CD4-positive, alpha-beta T cell (primary cell): Measurements from ENCODE around the gene INPP5B. TPM values are rescaled to one million over a fixed set of nuclear protein-coding genes. Genes with fewer than 3 reads are reported as not detected.
"Not testable (repeated sequence)": the region's sequence is repeated elsewhere in the genome, so short reads cannot be mapped to it uniquely, and the experiment has no call there.

Experiments
- ATAC-seq: fragments of 200-7000 bp; cut with Tn5 transposase; one replicate; pipeline ENCODE4 v1.10.0; 2022; ENCODE audit warnings: mild to moderate bottlenecking; ENCODE audit not compliant: poor library complexity
- CTCF ChIA-PET: fragments of 350-600 bp; sonication (Branson Sonifier 250); formaldehyde crosslinking; loops from one replicate; lab custom pipeline; 2021; ENCODE audit warnings: antibody characterized with exemption, inconsistent platforms; lab: Charles Lee
- POLR2A ChIA-PET: fragments of 350-600 bp; sonication (Branson Sonifier 250); formaldehyde crosslinking; loops from one replicate; lab custom pipeline; 2021; ENCODE audit warnings: antibody characterized with exemption, inconsistent platforms; lab: Charles Lee
- DNase-seq, 14 experiments: peaks; one replicate each; pipeline ENCODE4 v3.0.0-alpha.2; 2013 to 2020; ENCODE audit warnings: mixed read lengths in 2 of 14
- H3K27ac ChIP-seq, 2 donors: one replicate each; pipeline versions ENCODE4 v1.5.1 to v1.7.0; 2013; ENCODE audit warnings: low read length in 2 of 2, low read depth in 1 of 2, mild to moderate bottlenecking in 1 of 2
- H3K27me3 ChIP-seq, 2 experiments: 1 replicate in 1 of 2; 2 replicates in 1 of 2; pipeline versions ENCODE4 v1.6.1 to v1.7.0; 2013; ENCODE audit warnings: low read length in 2 of 2, control low read depth in 1 of 2, mild to moderate bottlenecking in 1 of 2, moderate library complexity in 1 of 2; ENCODE audit not compliant: insufficient read depth in 2 of 2, control insufficient read depth in 1 of 2
- H3K36me3 ChIP-seq: one replicate; pipeline ENCODE4 v1.6.1; 2013; ENCODE audit warnings: low read length, control low read depth; ENCODE audit not compliant: insufficient read depth
- H3K4me1 ChIP-seq: one replicate; pipeline ENCODE4 v1.6.1; 2013; ENCODE audit warnings: low read length, control low read depth; ENCODE audit not compliant: insufficient read depth
- H3K4me3 ChIP-seq: one replicate; pipeline ENCODE4 v1.5.1; 2013; ENCODE audit warnings: mild to moderate bottlenecking, low read length, moderate library complexity
- H3K9me3 ChIP-seq, 2 experiments: 1 replicate in 1 of 2; 2 replicates in 1 of 2; pipeline versions ENCODE4 v1.6.1 to v1.7.0; 2013; ENCODE audit warnings: low read length in 2 of 2, mild to moderate bottlenecking in 2 of 2, control low read depth in 1 of 2, moderate library complexity in 1 of 2; ENCODE audit not compliant: control insufficient read depth in 1 of 2, insufficient read depth in 1 of 2
- H3K27ac Mint-ChIP-seq: one replicate; pipeline ENCODE4 v1.8.0; 2020; ENCODE audit warnings: mixed read lengths
- H3K27me3 Mint-ChIP-seq: one replicate; pipeline ENCODE4 v1.8.0; 2021; ENCODE audit warnings: mixed read lengths
- H3K36me3 Mint-ChIP-seq: one replicate; pipeline ENCODE4 v1.8.0; 2021; ENCODE audit warnings: low read depth, mixed read lengths
- H3K4me1 Mint-ChIP-seq: one replicate; pipeline ENCODE4 v1.8.0; 2021; ENCODE audit warnings: low read depth, mixed read lengths
- H3K4me3 Mint-ChIP-seq: one replicate; pipeline ENCODE4 v1.8.0; 2020; ENCODE audit warnings: mild to moderate bottlenecking, mixed read lengths
- H3K9me3 Mint-ChIP-seq: one replicate; pipeline ENCODE4 v1.8.0; 2020; ENCODE audit warnings: mixed read lengths
- CTCF ChIP-seq: fragments of 200-600 bp; IDR thresholded peaks from one replicate; pipeline ENCODE4 v1.8.0; 2022; ENCODE audit warnings: antibody characterized with exemption, mild to moderate bottlenecking
- intact Hi-C, 2 experiments: fragments of 100-400 bp; cut with DNase I in 1 of 2; cut with micrococcal nuclease in 1 of 2; formaldehyde crosslinking; loops; one replicate each; pipeline versions ENCODE4 v1.15.1 to v1.9.0; 2023 to 2025; cut with DNase I, micrococcal nuclease
- total RNA-seq, 174 experiments: library from RNA in 2 of 174; stranded (reverse) in 2 of 174; gene quantifications; one replicate each; pipeline ENCODE4 v1.2.3 and lab custom pipeline; 2021 to 2026

Gene INPP5B
- total RNA-seq, 2 experiments from 2014 or later, result 11.7 to 12.7 TPM

DNA sequence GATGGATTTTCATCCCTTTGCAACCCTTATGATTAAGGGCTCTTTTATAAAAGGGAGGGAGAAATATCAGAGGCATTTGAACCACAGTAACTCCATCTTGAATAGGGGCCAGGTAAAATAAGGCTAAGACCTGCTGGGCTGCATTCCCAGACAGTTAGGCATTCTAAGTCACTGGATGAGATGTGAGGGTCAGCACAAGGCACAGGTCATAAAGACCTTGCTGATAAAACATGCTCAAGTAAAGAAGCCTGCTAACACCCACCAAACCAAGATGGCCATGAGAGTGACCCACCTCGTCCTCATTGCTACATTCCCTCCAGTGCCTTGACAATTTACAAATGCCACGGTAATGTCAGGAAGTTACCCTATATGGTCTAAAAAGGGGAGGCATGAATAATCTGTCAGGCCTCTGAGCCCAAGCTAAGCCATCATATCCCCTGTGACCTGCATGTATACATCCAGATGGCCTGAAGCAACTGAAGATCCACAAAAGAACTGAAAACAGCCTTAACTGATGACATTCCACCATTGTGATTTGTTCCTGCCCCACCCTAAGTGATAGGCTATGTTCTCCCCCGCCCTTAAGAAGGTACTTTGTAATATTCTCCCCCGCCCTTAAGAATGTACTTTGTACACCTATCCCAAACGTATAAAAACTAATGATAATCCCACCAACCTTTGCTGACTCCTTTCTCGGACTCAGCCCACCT lies 39.3 kb downstream of the INPP5B start:
- H3K4me3 ChIP-seq, intact Hi-C loops, H3K27me3 Mint-ChIP-seq, H3K27ac ChIP-seq, CTCF ChIA-PET, DNase-seq, H3K27ac Mint-ChIP-seq, H3K27me3 ChIP-seq, H3K4me1 Mint-ChIP-seq, H3K9me3 Mint-ChIP-seq, H3K36me3 ChIP-seq, H3K4me1 ChIP-seq, ATAC-seq, H3K4me3 Mint-ChIP-seq, H3K36me3 Mint-ChIP-seq, POLR2A ChIA-PET: not testable (repeated sequence)
- H3K9me3 ChIP-seq, result peaks cover 9 to 15% of the 10 kb centered on the region in 2 experiments

DNA sequence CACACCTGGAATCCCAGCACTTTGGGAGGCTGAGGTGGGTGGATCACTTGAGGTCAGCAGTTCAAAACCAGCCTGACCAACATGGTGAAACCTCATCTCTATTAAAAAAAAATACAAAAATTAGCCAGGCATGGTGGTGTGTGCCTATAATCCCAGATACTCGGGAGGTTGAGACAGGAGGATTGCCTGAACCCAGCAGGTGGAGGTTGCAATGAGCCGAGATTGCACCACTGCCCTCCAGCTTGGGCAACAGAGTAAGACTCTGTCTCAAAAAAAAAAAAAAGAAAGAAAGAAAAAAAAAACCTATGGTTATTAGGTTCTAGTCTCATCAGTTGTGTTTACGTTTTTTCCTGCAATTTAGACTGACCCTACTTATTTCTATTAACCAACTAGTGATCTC lies 40.3 kb downstream of the INPP5B start:
- intact Hi-C loops, H3K27ac Mint-ChIP-seq, H3K27me3 ChIP-seq, H3K9me3 Mint-ChIP-seq, DNase-seq, H3K36me3 ChIP-seq, H3K4me3 ChIP-seq, CTCF ChIA-PET, H3K27ac ChIP-seq, H3K4me1 Mint-ChIP-seq, H3K36me3 Mint-ChIP-seq, H3K27me3 Mint-ChIP-seq, POLR2A ChIA-PET, H3K4me1 ChIP-seq, H3K4me3 Mint-ChIP-seq, ATAC-seq: not testable (repeated sequence)
- peaks cover 9 to 15% of the 10 kb centered on the region in 2 experiments for H3K9me3 ChIP-seq

DNA sequence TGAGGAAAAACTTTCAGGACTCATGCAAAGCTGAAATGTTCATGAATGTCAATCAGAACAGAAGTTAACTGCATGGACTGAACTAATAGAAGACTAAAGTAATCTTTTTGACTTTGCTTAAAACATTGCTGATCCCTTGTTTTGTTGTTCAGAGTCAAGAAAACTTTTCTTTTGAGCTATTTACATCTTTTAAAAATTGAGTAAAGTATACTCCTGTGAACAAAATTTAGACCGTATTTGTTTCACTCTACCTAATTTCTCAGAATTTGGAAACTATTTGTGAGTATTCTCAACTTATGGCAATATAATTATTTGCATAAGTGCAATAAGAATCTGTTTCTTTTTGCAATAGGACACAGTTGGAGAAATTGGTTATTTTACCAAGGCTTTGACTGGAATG lies 41.1 kb downstream of the INPP5B start:
- peaks cover 9% of the 10 kb centered on the region for H3K36me3 Mint-ChIP-seq
- Histone ChIP-seq H3K9me3 (peaks cover 9 to 15% of the 10 kb centered on the region in 2 experiments), H3K4me1 (no peaks in the 10 kb centered on the region), H3K27me3 (no peaks in the 10 kb centered on the region), H3K27ac (no peak overlapping the region), H3K4me3 (no peak overlapping the region), H3K36me3 (no peaks in the 10 kb centered on the region)
- H3K9me3 Mint-ChIP-seq, result peaks cover 5% of the 10 kb centered on the region
- no peak overlapping the region for H3K27ac Mint-ChIP-seq
- DNase-seq, result no peak
- ChIA-PET CTCF (no interaction called here), POLR2A (no interaction called here)
- no peak for ATAC-seq
- no peak for TF ChIP-seq CTCF
- intact Hi-C loops, result no loop called here
- no peak overlapping the region for H3K4me3 Mint-ChIP-seq
- H3K27me3 Mint-ChIP-seq, result no peaks in the 10 kb centered on the region
- no peaks in the 10 kb centered on the region for H3K4me1 Mint-ChIP-seq

DNA sequence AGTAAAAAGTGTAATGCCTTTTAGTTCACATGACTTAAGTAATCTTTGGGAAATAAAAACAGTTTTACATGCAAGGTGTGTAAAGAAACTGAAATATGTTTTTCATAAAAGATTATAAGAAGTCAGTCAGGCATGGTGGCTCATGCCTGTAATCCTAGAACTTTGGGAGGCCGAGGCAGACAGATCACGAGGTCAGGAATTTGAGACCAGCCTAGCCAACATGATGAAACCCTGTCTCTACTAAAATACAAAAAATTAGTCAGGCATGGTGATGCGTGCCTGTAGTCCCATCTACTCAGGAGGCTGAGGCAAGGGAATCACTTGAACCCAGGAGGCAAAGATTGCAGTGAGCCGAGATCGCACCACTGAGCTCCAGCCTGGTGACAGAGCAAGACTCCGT lies 42.9 kb downstream of the INPP5B start:
- H3K9me3 ChIP-seq, POLR2A ChIA-PET, H3K4me3 ChIP-seq, H3K27ac ChIP-seq, H3K27ac Mint-ChIP-seq, H3K4me1 ChIP-seq, DNase-seq, H3K36me3 Mint-ChIP-seq, H3K36me3 ChIP-seq, CTCF ChIA-PET, H3K27me3 Mint-ChIP-seq, H3K27me3 ChIP-seq, intact Hi-C loops, ATAC-seq, H3K4me3 Mint-ChIP-seq, H3K9me3 Mint-ChIP-seq, H3K4me1 Mint-ChIP-seq: not testable (repeated sequence)
